ENCODE measurements around the gene ZYG11A. TPM values are rescaled to one million over a fixed set of nuclear protein-coding genes. Genes with fewer than 3 reads are reported as not detected.
A peak's percentile ranks its signal among the peaks of the same experiment; 100 is the strongest.

ZYG11A gene
- total and polyA plus RNA-seq, 4 experiments from 2014 or later, result 0.03 TPM; not detected in 3

GRCh38 chr1:52876843-52877242, 34.3 kb downstream of the ZYG11A start:
- intact Hi-C loops (cut with micrococcal nuclease), result no loop called here
- no peaks in the 10 kb centered on the region for H3K27me3 ChIP-seq (ENCODE audit: insufficient read depth, low read length)
- Mint-ChIP-seq H3K4me1 (no peaks in the 10 kb centered on the region), H3K9me3 (no peaks in the 10 kb centered on the region), H3K27ac (no peak overlapping the region), H3K27me3 (peaks cover 0 to 3% of the 10 kb centered on the region in 2 donors), H3K36me3 (no peaks in the 10 kb centered on the region), H3K4me3 (no peak overlapping the region)
- no peak overlapping the region for H3K4me3 ChIP-seq (ENCODE audit: low read length in 2 of 2)
- no peaks in the 10 kb centered on the region for H3K4me1 ChIP-seq (ENCODE audit: insufficient read depth, low read length)
- no peak for DNase-seq
- H3K9me3 ChIP-seq (ENCODE audit: control insufficient read depth in 1 of 2, low read length in 2 of 2), result no peaks in the 10 kb centered on the region
- ChIA-PET CTCF (ENCODE audit: partially characterized antibody) (no interaction called here), POLR2A (ENCODE audit: partially characterized antibody) (no interaction called here)
- H3K27ac ChIP-seq (ENCODE audit: low read depth, low read length), result no peak overlapping the region
- H3K36me3 ChIP-seq (ENCODE audit: insufficient read depth, low read length), result no peaks in the 10 kb centered on the region

DNA sequence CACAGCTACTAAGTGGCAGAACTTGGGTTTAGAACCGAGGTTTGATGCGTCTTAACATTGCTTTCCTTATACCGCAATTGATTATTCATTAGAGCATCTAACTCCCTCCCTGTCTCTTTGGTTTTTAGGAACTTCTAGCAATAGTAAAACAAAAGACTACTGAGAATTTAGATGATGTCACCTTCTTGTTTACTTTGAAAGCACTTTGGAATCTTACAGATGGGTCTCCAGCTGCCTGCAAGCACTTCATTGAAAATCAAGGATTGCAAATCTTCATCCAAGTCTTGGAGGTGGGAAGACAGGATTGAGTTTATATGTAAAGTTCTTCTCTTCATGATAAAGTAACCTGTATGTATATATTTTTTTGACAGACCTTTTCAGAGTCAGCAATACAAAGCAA, 35.0 kb downstream of the ZYG11A start:
- no peaks in the 10 kb centered on the region for H3K4me1 Mint-ChIP-seq
- H3K27ac Mint-ChIP-seq, result no peak overlapping the region
- H3K36me3 ChIP-seq (ENCODE audit: insufficient read depth, low read length), result no peaks in the 10 kb centered on the region
- no peaks in the 10 kb centered on the region for H3K27me3 ChIP-seq (ENCODE audit: insufficient read depth, low read length)
- H3K4me3 Mint-ChIP-seq, result no peak overlapping the region
- H3K36me3 Mint-ChIP-seq, result no peaks in the 10 kb centered on the region
- no peaks in the 10 kb centered on the region for H3K9me3 Mint-ChIP-seq
- ChIA-PET CTCF (ENCODE audit: partially characterized antibody) (no interaction called here), POLR2A (ENCODE audit: partially characterized antibody) (no interaction called here)
- H3K27me3 Mint-ChIP-seq, result peaks cover 0 to 3% of the 10 kb centered on the region in 2 donors
- H3K27ac ChIP-seq (ENCODE audit: low read depth, low read length), result no peak overlapping the region
- intact Hi-C loops (cut with micrococcal nuclease), result no loop called here
- H3K9me3 ChIP-seq (ENCODE audit: control insufficient read depth in 1 of 2, low read length in 2 of 2), result no peaks in the 10 kb centered on the region
- no peak overlapping the region for H3K4me3 ChIP-seq (ENCODE audit: low read length in 2 of 2)
- no peaks in the 10 kb centered on the region for H3K4me1 ChIP-seq (ENCODE audit: insufficient read depth, low read length)
- DNase-seq, result no peak

DNA sequence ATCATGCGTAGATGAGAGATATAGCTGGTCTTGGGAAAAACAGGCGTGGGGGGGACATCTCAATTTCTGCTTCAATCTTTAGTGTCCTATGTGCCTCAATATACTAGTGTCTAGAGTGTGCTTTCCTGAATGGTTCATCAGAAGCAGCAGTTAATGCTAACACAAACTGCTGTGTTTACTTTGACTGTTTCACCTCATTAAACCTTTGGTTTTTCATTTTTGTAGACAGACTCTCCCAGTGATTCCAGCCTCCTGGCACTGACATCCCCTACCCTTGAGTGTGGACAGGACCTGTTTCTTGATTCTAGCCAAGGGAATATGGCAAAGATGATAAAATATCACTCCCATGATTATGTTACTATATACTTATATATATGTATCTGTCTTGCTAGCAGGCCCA, 37.6 kb downstream of the ZYG11A start:
- no peaks in the 10 kb centered on the region for H3K27me3 ChIP-seq (ENCODE audit: insufficient read depth, low read length)
- ChIA-PET POLR2A (ENCODE audit: partially characterized antibody) (no interaction called here), CTCF (ENCODE audit: partially characterized antibody) (no interaction called here)
- no peaks in the 10 kb centered on the region for H3K4me1 Mint-ChIP-seq
- peaks cover 0 to 2% (median 0%) of the 10 kb centered on the region in 8 donors for H3K9me3 Mint-ChIP-seq
- H3K4me1 ChIP-seq (ENCODE audit: insufficient read depth, low read length), result no peaks in the 10 kb centered on the region
- no peak overlapping the region for H3K4me3 Mint-ChIP-seq
- H3K27ac Mint-ChIP-seq, result no peak overlapping the region
- H3K4me3 ChIP-seq (ENCODE audit: low read length in 2 of 2), result no peak overlapping the region
- no peaks in the 10 kb centered on the region for H3K27me3 Mint-ChIP-seq
- H3K9me3 ChIP-seq (ENCODE audit: control insufficient read depth in 1 of 2, low read length in 2 of 2), result no peaks in the 10 kb centered on the region
- H3K36me3 ChIP-seq (ENCODE audit: insufficient read depth, low read length), result no peaks in the 10 kb centered on the region
- no peaks in the 10 kb centered on the region for H3K36me3 Mint-ChIP-seq
- H3K27ac ChIP-seq (ENCODE audit: low read depth, low read length), result no peak overlapping the region
- no peak for DNase-seq
- intact Hi-C loops (cut with micrococcal nuclease), result no loop called here

- CTCF ChIA-PET (ENCODE audit: partially characterized antibody), result no interaction called here
- no peak overlapping the region for H3K27ac ChIP-seq (ENCODE audit: low read depth, low read length)
- no peaks in the 10 kb centered on the region for H3K4me1 ChIP-seq (ENCODE audit: insufficient read depth, low read length)
- H3K36me3 Mint-ChIP-seq, result no peaks in the 10 kb centered on the region
- H3K9me3 ChIP-seq (ENCODE audit: control insufficient read depth in 1 of 2, low read length in 2 of 2), result no peaks in the 10 kb centered on the region
- POLR2A ChIA-PET (ENCODE audit: partially characterized antibody), result no interaction called here
- no peak overlapping the region for H3K4me3 Mint-ChIP-seq
- no peaks in the 10 kb centered on the region for H3K4me1 Mint-ChIP-seq
- intact Hi-C loops (cut with micrococcal nuclease), result no loop called here
- no peaks in the 10 kb centered on the region for H3K27me3 Mint-ChIP-seq
- H3K27ac Mint-ChIP-seq, result no peak overlapping the region
- H3K9me3 Mint-ChIP-seq, result peaks cover 0 to 2% (median 0%) of the 10 kb centered on the region in 8 donors
- no peaks in the 10 kb centered on the region for H3K27me3 ChIP-seq (ENCODE audit: insufficient read depth, low read length)
- no peak for DNase-seq
- no peak overlapping the region for H3K4me3 ChIP-seq (ENCODE audit: low read length in 2 of 2)
- H3K36me3 ChIP-seq (ENCODE audit: insufficient read depth, low read length), result no peaks in the 10 kb centered on the region
Measured at GRCh38 chr1:52887483-52887882, 44.9 kb downstream of the ZYG11A start.

DNA sequence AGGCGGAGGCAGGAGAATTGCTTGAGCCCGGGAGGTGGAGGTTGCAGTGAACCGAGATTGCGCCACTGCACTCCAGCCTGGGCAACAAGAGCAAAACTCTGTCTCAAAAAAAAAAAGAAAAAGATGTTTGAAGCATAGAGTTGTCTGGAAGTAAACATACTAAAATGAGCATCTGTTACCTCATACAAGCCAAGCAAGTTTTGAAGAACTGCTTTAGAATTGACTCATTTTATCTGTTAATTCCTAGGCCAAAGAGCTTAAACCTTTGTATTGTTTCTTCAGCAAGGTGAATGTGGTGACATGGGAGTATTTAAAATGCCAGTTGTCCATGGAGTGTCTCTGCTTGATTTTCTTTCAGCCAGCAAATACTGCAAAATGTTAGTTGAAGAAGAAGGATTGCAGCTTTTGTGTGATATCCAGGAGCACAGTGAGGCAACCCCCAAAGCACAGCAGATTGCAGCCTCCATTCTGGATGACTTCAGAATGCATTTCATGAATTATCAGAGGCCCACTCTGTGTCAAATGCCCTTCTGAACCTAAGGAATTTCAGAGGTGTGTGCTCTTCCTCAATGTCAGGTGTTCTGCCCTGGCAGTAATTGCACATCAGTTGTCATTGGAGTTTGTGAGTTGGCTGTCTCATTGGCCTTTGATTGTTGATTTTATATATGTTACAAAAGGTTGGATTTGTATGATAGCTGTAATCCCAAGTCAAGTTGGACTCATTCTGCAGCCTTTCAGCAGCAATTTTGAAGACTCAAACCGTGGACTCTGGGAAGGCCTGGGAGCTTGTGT, 50.1 kb downstream of the ZYG11A start:
- Mint-ChIP-seq H3K36me3 (peaks cover 23 to 27% of the 10 kb centered on the region in 2 donors), H3K27me3 (no peaks in the 10 kb centered on the region), H3K4me1 (no peaks in the 10 kb centered on the region), H3K4me3 (no peak overlapping the region), H3K9me3 (no peaks in the 10 kb centered on the region), H3K27ac (peak overlapping the region in 1 of 7 donors; percentile 24)
- CTCF ChIA-PET (ENCODE audit: partially characterized antibody), result no interaction called here
- Histone ChIP-seq H3K9me3 (ENCODE audit: control insufficient read depth in 1 of 2, low read length in 2 of 2) (no peaks in the 10 kb centered on the region), H3K27ac (ENCODE audit: low read depth, low read length) (no peak overlapping the region), H3K4me3 (ENCODE audit: low read length in 2 of 2) (no peak overlapping the region), H3K27me3 (ENCODE audit: insufficient read depth, low read length) (no peaks in the 10 kb centered on the region), H3K36me3 (ENCODE audit: insufficient read depth, low read length) (no peaks in the 10 kb centered on the region), H3K4me1 (ENCODE audit: insufficient read depth, low read length) (no peaks in the 10 kb centered on the region)
- intact Hi-C loops (cut with micrococcal nuclease), result no loop called here
- no peak for DNase-seq
- POLR2A ChIA-PET (ENCODE audit: partially characterized antibody), result no interaction called here

GRCh38 chr1:52899445-52899894, 56.9 kb downstream of the ZYG11A start:
- no peaks in the 10 kb centered on the region for H3K4me1 Mint-ChIP-seq
- no peaks in the 10 kb centered on the region for H3K27me3 ChIP-seq (ENCODE audit: insufficient read depth, low read length)
- no peaks in the 10 kb centered on the region for H3K36me3 ChIP-seq (ENCODE audit: insufficient read depth, low read length)
- ChIA-PET POLR2A (ENCODE audit: partially characterized antibody) (no interaction called here), CTCF (ENCODE audit: partially characterized antibody) (no interaction called here)
- no peaks in the 10 kb centered on the region for H3K27me3 Mint-ChIP-seq
- H3K4me3 Mint-ChIP-seq, result no peak overlapping the region
- intact Hi-C loops (cut with micrococcal nuclease), result no loop called here
- H3K9me3 Mint-ChIP-seq, result no peaks in the 10 kb centered on the region
- H3K9me3 ChIP-seq (ENCODE audit: control insufficient read depth in 1 of 2, low read length in 2 of 2), result no peaks in the 10 kb centered on the region
- H3K4me1 ChIP-seq (ENCODE audit: insufficient read depth, low read length), result no peaks in the 10 kb centered on the region
- no peak overlapping the region for H3K27ac ChIP-seq (ENCODE audit: low read depth, low read length)
- H3K27ac Mint-ChIP-seq, result no peak overlapping the region
- no peak overlapping the region for H3K4me3 ChIP-seq (ENCODE audit: low read length in 2 of 2)
- no peak for DNase-seq
- H3K36me3 Mint-ChIP-seq, result peaks cover 31 to 34% of the 10 kb centered on the region in 2 donors

- H3K4me3 Mint-ChIP-seq, result no peak overlapping the region
- POLR2A ChIA-PET (ENCODE audit: partially characterized antibody), result no interaction called here
- H3K4me1 Mint-ChIP-seq, result no peaks in the 10 kb centered on the region
- H3K36me3 Mint-ChIP-seq, result peaks cover 24 to 27% of the 10 kb centered on the region in 2 donors
- H3K27ac ChIP-seq (ENCODE audit: low read depth, low read length), result no peak overlapping the region
- peak overlapping the region in 3 of 7 donors; percentile 2 to 33 (median 6) for H3K27ac Mint-ChIP-seq
- DNase-seq, result no peak
- no peaks in the 10 kb centered on the region for H3K27me3 Mint-ChIP-seq
- no peaks in the 10 kb centered on the region for H3K4me1 ChIP-seq (ENCODE audit: insufficient read depth, low read length)
- CTCF ChIA-PET (ENCODE audit: partially characterized antibody), result no interaction called here
- no peaks in the 10 kb centered on the region for H3K27me3 ChIP-seq (ENCODE audit: insufficient read depth, low read length)
- no peaks in the 10 kb centered on the region for H3K9me3 Mint-ChIP-seq
- peaks cover under 1% of the 10 kb centered on the region for H3K36me3 ChIP-seq (ENCODE audit: insufficient read depth, low read length)
- intact Hi-C loops (cut with micrococcal nuclease), result no loop called here
- no peaks in the 10 kb centered on the region for H3K9me3 ChIP-seq (ENCODE audit: control insufficient read depth in 1 of 2, low read length in 2 of 2)
- H3K4me3 ChIP-seq (ENCODE audit: low read length in 2 of 2), result no peak overlapping the region
Measured at GRCh38 chr1:52900402-52900801, 57.8 kb downstream of the ZYG11A start.
